GM18873 (cell line): Measurements from ENCODE around the gene LYRM4.

Source experiments
- ATAC-seq: cut with Tn5 transposase; IDR thresholded peaks from one replicate; pipeline ENCODE4 v1.9.1; 2021; ENCODE audit warnings: mild to moderate bottlenecking, moderate library complexity, moderate number of reproducible peaks; ENCODE audit not compliant: unreplicated experiment, low FRiP score

LYRM4 gene

DNA sequence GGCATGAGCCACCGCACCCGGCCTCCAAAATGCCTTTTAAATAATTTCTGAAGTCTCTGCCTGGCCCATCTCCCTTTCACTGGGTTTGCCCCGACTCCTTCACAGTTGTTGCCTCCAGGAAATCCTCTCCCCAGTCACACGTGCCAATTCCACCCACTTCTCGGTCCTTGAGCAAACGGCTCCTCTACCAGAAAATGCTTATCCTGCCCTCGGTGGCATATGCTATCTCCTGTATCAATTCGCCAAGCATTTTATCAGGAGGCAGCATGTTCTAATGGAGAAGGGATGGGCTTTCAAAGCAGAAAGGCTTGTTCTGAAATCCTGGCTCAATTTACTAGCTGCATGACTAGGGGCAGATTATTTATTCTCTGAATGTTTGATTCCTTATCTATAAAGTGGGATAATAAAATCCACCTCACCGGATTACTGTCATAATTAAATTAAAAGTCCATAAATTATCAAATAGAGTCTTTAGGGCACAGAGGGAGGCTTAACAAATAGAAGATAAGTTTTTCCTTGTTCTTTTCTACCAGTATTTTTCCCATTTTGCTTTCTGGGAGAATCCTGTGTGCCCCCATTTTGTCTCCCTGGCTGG, 109.3 kb downstream of the LYRM4 start:
- ATAC-seq = no peak

DNA sequence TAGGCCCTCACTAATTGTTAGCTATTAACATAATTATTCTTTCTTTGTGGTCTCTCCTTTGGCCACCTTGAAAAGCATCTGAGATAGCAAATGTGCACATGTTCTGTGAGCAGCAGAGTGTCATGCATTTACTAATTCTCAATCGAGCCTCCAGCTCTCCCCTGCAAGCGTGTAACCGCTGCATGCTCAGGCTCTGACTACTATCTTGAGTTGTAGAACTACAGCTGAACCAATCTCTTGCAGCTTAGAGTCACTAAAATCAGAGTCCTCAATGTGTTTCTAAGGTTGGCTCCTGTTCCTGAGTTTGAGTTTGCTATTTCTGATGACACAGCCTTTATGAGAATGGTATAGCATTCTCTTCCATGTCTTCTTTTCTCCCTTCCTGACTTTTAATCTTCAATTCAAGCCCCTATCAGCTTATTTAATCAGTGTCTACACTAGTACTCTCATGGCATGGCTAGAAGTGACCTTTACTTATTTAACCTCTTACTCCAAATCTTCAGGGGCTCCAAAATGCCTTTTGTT, 110.1 kb downstream of the LYRM4 start:
- no peak for ATAC-seq

- no peak for ATAC-seq
Observed at GRCh38 chr6:5149891-5150290, 110.9 kb downstream of the LYRM4 start.

- no peak for ATAC-seq
Observed at GRCh38 chr6:5149159-5149704, 111.5 kb downstream of the LYRM4 start.

- no peak for ATAC-seq
Observed at GRCh38 chr6:5146398-5146797, 114.4 kb downstream of the LYRM4 start.

- no peak for ATAC-seq
Observed at GRCh38 chr6:5143634-5144311, 117.0 kb downstream of the LYRM4 start.

- ATAC-seq = no peak
Observed at GRCh38 chr6:5142915-5143314, 117.8 kb downstream of the LYRM4 start.

GRCh38 chr6:5142131-5142530, 118.6 kb downstream of the LYRM4 start:
- no peak for ATAC-seq

GRCh38 chr6:5141046-5141445, 119.7 kb downstream of the LYRM4 start:
- no peak for ATAC-seq

- no peak for ATAC-seq
Observed at GRCh38 chr6:5139828-5140771, 120.7 kb downstream of the LYRM4 start.

DNA sequence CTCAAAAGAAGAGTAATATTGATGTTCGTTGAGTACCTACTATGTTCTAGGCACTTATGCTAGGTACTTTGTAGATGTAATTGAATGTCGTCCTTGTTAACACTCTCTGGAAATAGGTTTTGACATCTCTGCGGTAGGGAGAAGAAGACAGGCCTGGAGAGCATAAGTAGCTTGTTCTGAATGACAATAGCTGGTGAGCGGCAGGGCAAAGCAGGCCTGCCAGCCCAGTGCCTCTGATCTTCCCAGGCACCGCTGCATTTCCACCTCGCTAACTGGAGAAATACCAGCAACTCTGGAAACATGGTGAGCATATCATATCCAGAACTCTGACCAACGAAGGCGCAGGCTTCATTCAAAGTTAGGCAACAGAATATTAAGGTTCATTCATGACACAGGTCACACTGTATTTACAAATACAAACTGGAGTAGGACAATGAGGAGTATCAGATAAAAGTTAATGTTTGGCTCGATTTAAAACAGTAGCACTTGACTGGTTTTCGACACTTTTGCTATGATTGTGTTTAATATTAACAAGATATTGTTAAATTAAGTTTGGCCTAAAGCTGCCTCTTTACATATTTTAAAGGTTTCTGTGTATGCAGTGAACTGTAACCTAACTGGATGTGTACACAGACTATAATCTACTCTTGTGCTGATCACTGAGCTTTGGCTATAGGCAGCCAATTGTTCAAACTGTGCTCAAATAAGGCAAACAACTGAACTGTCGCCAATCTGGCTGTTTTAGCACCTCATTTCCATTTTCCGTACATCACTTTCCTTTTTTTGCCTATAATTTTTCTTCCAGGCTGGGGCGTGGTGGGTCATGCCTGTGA, 121.5 kb downstream of the LYRM4 start:
- no peak for ATAC-seq

- ATAC-seq = no peak
Observed at GRCh38 chr6:5136851-5137250, 123.9 kb downstream of the LYRM4 start.

DNA sequence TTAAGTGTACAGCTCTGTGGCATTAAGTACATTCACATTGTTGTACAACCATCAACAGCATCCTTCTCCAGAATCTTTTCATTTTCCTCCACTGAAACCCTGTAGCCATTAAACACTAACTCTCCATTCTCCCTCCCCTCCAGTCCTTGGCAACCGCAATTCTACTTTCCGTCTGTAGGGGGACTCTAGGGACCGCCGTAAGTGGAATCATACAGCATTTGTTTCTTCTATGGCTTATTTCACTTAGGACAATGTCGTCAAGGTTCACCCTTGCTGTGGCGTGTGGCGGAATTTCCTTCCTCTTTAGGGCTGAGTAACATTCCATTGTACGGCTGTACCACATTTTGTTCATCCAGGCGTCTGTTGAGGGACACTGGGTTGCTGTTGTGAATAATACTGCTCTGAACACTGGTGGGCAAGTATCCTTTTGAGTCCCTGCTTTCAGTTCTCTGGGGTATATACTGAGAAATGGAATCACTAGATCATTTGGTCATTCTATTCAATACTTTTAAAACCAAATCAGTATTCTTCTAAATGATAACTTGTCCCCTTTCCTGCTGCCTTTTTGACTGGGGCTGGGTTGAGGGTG, 124.9 kb downstream of the LYRM4 start:
- ATAC-seq = no peak

DNA sequence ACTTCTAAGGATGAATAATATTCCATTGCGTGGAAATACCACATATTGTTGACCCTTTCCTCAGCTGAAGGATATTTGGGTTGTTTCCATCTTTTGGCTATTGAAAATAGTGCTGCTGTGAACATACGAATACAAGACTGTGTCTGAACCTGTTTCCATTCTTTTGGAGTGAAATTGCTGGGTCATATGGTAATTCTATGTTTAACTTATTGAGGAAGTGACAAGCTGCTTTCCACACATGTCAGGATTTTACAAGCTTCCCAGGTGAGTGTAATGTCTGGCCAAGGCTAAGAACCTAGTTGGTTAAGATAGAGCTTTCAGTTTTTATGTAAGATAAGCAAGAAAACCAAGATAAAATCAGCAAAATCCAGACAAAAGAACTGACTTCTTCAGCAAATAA, 126.8 kb downstream of the LYRM4 start:
- ATAC-seq = no peak

- ATAC-seq = no peak
Observed at GRCh38 chr6:5132731-5133130, 128.0 kb downstream of the LYRM4 start.

GRCh38 chr6:5130135-5130866, 130.4 kb downstream of the LYRM4 start:
- no peak for ATAC-seq

- no peak for ATAC-seq
Observed at GRCh38 chr6:5128351-5128750, 132.4 kb downstream of the LYRM4 start.

- ATAC-seq = no peak
Observed at GRCh38 chr6:5127106-5127687, 133.6 kb downstream of the LYRM4 start.

GRCh38 chr6:5126214-5126613, 134.5 kb downstream of the LYRM4 start:
- ATAC-seq = no peak
